IPS DF 4.7 (cell line): ENCODE results near the gene HHAT.
A peak's percentile ranks its signal among the peaks of the same experiment; 100 is the strongest.

Experiments
- DNase-seq: peaks from one replicate; pipeline ENCODE4 v3.0.0-alpha.2; 2013; ENCODE audit warnings: low spot score; ENCODE audit errors: extremely low read depth

Gene HHAT

GRCh38 chr1:210532223-210532598, 203.5 kb downstream of the HHAT start:
- no peak for DNase-seq

GRCh38 chr1:210535761-210536160, 207.1 kb downstream of the HHAT start:
- DNase-seq = no peak

GRCh38 chr1:210536254-210536961, 207.7 kb downstream of the HHAT start:
- DNase-seq = no peak

- no peak for DNase-seq
Observed at GRCh38 chr1:210540288-210540687, 211.6 kb downstream of the HHAT start.

GRCh38 chr1:210541680-210542358, 213.1 kb downstream of the HHAT start:
- no peak for DNase-seq

- DNase-seq = no peak
Observed at GRCh38 chr1:210551899-210552298, 223.2 kb downstream of the HHAT start.

- no peak for DNase-seq
Observed at GRCh38 chr1:210553711-210554110, 225.0 kb downstream of the HHAT start.

GRCh38 chr1:210554382-210554781, 225.7 kb downstream of the HHAT start:
- DNase-seq = no peak

- DNase-seq = no peak
Observed at GRCh38 chr1:210556475-210556874, 227.8 kb downstream of the HHAT start.

- no peak for DNase-seq
Observed at GRCh38 chr1:210557426-210558077, 228.8 kb downstream of the HHAT start.

- DNase-seq = no peak
Observed at GRCh38 chr1:210558302-210558701, 229.6 kb downstream of the HHAT start.

GRCh38 chr1:210565306-210565705, 236.6 kb downstream of the HHAT start:
- no peak for DNase-seq

- no peak for DNase-seq
Observed at GRCh38 chr1:210568631-210569030, 239.9 kb downstream of the HHAT start.

GRCh38 chr1:210570116-210570515, 241.4 kb downstream of the HHAT start:
- no peak for DNase-seq

GRCh38 chr1:210571356-210572284, 242.9 kb downstream of the HHAT start:
- DNase-seq = no peak

GRCh38 chr1:210573141-210573540, 244.4 kb downstream of the HHAT start:
- DNase-seq = no peak

- DNase-seq = no peak
Observed at GRCh38 chr1:210582205-210582970, 253.7 kb downstream of the HHAT start.

GRCh38 chr1:210584439-210585113, 255.9 kb downstream of the HHAT start:
- DNase-seq = peak; percentile 78

GRCh38 chr1:210586771-210587170, 258.1 kb downstream of the HHAT start:
- no peak for DNase-seq

GRCh38 chr1:210587566-210587965, 258.9 kb downstream of the HHAT start:
- DNase-seq = no peak
